HCT116 (cell line): Measurements from ENCODE around the gene NBL1. TPM values are rescaled to one million over a fixed set of nuclear protein-coding genes. Genes with fewer than 3 reads are reported as not detected.

Experiments
- ATAC-seq: fragments of 200-7000 bp; cut with Tn5 transposase; 2 replicates; pipeline ENCODE4 v1.9.1; 2020; ENCODE audit warnings: mild to moderate bottlenecking, moderate library complexity
- BruUV-seq: library from RNA; stranded (reverse); fragments of 400-500 nt; replicated peaks from 2 replicates; lab custom pipeline; 2021; lab: Mats Ljungman, UMichigan
- CTCF ChIA-PET: fragments of 300-600 bp; sonication (Branson Sonifier 250); formaldehyde crosslinking; loops from one replicate; lab custom pipeline; 2021; ENCODE audit warnings: antibody characterized with exemption; lab: Charles Lee
- POLR2A ChIA-PET: fragments of 300-600, 350-600 bp; sonication (Branson Sonifier 250); formaldehyde crosslinking; loops from one replicate; lab custom pipeline; 2021; ENCODE audit warnings: antibody characterized with exemption; lab: Charles Lee
- RAD21 ChIA-PET, 2 experiments: fragments of 300-600 bp; sonication (Branson Sonifier 250); formaldehyde crosslinking; loops; one replicate each; lab custom pipeline; 2023; ENCODE audit warnings: low total read pairs in 2 of 2; ENCODE audit not compliant: uncharacterized antibody in 2 of 2, unreplicated experiment in 2 of 2, low non-redundant PET in 1 of 2; lab: Charles Lee
- DNase-seq: peaks from one replicate; pipeline ENCODE4 v3.0.0-alpha.2; 2010; ENCODE audit warnings: low read depth, low spot score
- H2AFZ ChIP-seq: fragments of 200-600 bp; shearing (Covaris generic), sonication (generic); 2 replicates; pipeline ENCODE4 v1.6.1; 2017; ENCODE audit warnings: low read depth, mixed run types, mixed read lengths, antibody characterized with exemption, low read length; ENCODE audit not compliant: poor library complexity, severe bottlenecking
- H3K27ac ChIP-seq: 2 replicates; pipeline ENCODE4 v1.5.1; 2012; ENCODE audit warnings: low read depth, low read length
- H3K27me3 ChIP-seq: fragments of 200-600 bp; sonication (generic); 2 replicates; pipeline ENCODE4 v1.6.1; 2016; ENCODE audit warnings: mixed run types, low read length, mixed read lengths; ENCODE audit not compliant: insufficient read depth
- H3K36me3 ChIP-seq, 2 experiments: fragments of 200-500 bp in 1 of 2; fragments of 200-600 bp in 1 of 2; sonication (Bioruptor generic) in 1 of 2; sonication (generic) in 1 of 2; 2 replicates each; pipeline versions ENCODE4 v1.5.1 to v1.6.1; 2014 to 2016; ENCODE audit warnings: low read length in 2 of 2, inconsistent platforms in 1 of 2, mixed read lengths in 1 of 2, mixed run types in 1 of 2; ENCODE audit not compliant: insufficient read depth in 2 of 2, control insufficient read depth in 1 of 2
- H3K4me1 ChIP-seq, 2 experiments: fragments of 200-600 bp in 1 of 2; sonication (generic) in 1 of 2; 2 replicates each; pipeline versions ENCODE4 v1.5.1 to v1.6.1; 2012 to 2017; ENCODE audit warnings: low read length in 2 of 2, inconsistent platforms in 1 of 2, mild to moderate bottlenecking in 1 of 2, mixed read lengths in 1 of 2, mixed run types in 1 of 2, moderate library complexity in 1 of 2; ENCODE audit not compliant: insufficient read depth in 2 of 2, control insufficient read depth in 1 of 2
- H3K4me2 ChIP-seq: fragments of 200-600 bp; sonication (generic); 2 replicates; pipeline ENCODE4 v1.6.1; 2017; ENCODE audit warnings: mixed run types, low read length, mixed read lengths
- H3K4me3 ChIP-seq, 2 experiments: fragments of 200-600 bp in 1 of 2; sonication (generic) in 1 of 2; replicated peaks in 1 of 2; 2 replicates each; pipeline ENCODE4 v1.5.1; 2011 to 2016; ENCODE audit warnings: low read length in 2 of 2, control low read depth in 1 of 2, low read depth in 1 of 2, mild to moderate bottlenecking in 1 of 2, mixed read lengths in 1 of 2, mixed run types in 1 of 2
- H3K79me2 ChIP-seq: fragments of 200-600 bp; sonication (generic); 2 replicates; pipeline ENCODE4 v1.6.1; 2017; ENCODE audit warnings: mild to moderate bottlenecking, mixed run types, low read length, moderate library complexity, mixed read lengths; ENCODE audit not compliant: insufficient read depth
- H3K9ac ChIP-seq: fragments of 200-600 bp; sonication (generic); 2 replicates; pipeline ENCODE4 v1.6.1; 2016; ENCODE audit warnings: low read length, mixed read lengths
- H3K9me2 ChIP-seq: fragments of 200-600 bp; sonication (generic), shearing (Covaris generic); 2 replicates; pipeline ENCODE4 v1.6.1; 2017; ENCODE audit warnings: mixed run types, mild to moderate bottlenecking, moderate library complexity; ENCODE audit not compliant: insufficient read depth
- H3K9me3 ChIP-seq, 2 experiments: fragments of 200-500 bp in 1 of 2; fragments of 200-600 bp in 1 of 2; sonication (Bioruptor generic) in 1 of 2; sonication (generic) in 1 of 2; 2 replicates each; pipeline ENCODE4 v1.6.1; 2014 to 2017; ENCODE audit warnings: low read length in 2 of 2, mixed read lengths in 2 of 2, inconsistent platforms in 1 of 2, low read depth in 1 of 2, mild to moderate bottlenecking in 1 of 2, mixed run types in 1 of 2, moderate library complexity in 1 of 2; ENCODE audit not compliant: control insufficient read depth in 1 of 2, insufficient read depth in 1 of 2
- H4K20me1 ChIP-seq: fragments of 200-600 bp; sonication (generic), shearing (Covaris generic); 2 replicates; pipeline ENCODE4 v1.6.1; 2017; ENCODE audit warnings: mixed run types, mild to moderate bottlenecking, moderate library complexity; ENCODE audit not compliant: insufficient read depth
- CBX3 ChIP-seq: IDR thresholded peaks from 2 replicates; pipeline ENCODE4 v1.6.1; 2012; ENCODE audit warnings: low read depth
- CEBPB ChIP-seq: IDR thresholded peaks from 2 replicates; pipeline ENCODE4 v1.6.1; 2012; ENCODE audit warnings: low read depth
- EGR1 ChIP-seq: IDR thresholded peaks from 2 replicates; pipeline ENCODE4 v1.6.1; 2012; ENCODE audit warnings: low read depth
- ELF1 ChIP-seq: IDR thresholded peaks from 2 replicates; pipeline ENCODE4 v1.6.1; 2012; ENCODE audit warnings: low read depth, borderline replicate concordance
- EZH2phosphoT487 ChIP-seq: fragments of 200-600 bp; IDR thresholded peaks from 2 replicates; pipeline ENCODE4 v1.6.1; 2018; ENCODE audit warnings: antibody characterized with exemption, borderline replicate concordance
- FOSL1 ChIP-seq: IDR thresholded peaks from 2 replicates; pipeline ENCODE4 v1.6.1; 2012; ENCODE audit warnings: low read depth
- JUND ChIP-seq: IDR thresholded peaks from 2 replicates; pipeline ENCODE4 v1.6.1; 2012
- MAX ChIP-seq: IDR thresholded peaks from 2 replicates; pipeline ENCODE4 v1.6.1; 2012
- POLR2A ChIP-seq: IDR thresholded peaks from 2 replicates; pipeline ENCODE4 v1.7.0; 2011; ENCODE audit warnings: borderline replicate concordance; ENCODE audit not compliant: insufficient read depth, insufficient read length; ENCODE audit errors: extremely low read depth
- POLR2AphosphoS5 ChIP-seq: IDR thresholded peaks from 2 replicates; pipeline ENCODE4 v1.6.1; 2011; ENCODE audit warnings: mild to moderate bottlenecking, low read depth, low read length, moderate library complexity
- SRF ChIP-seq: IDR thresholded peaks from 2 replicates; pipeline ENCODE4 v1.6.1; 2012; ENCODE audit warnings: low read depth
- TCF7L2 ChIP-seq: IDR thresholded peaks from 2 replicates; pipeline ENCODE4 v1.7.0; 2011; ENCODE audit warnings: borderline replicate concordance, inconsistent platforms; ENCODE audit not compliant: insufficient read depth, insufficient read length; ENCODE audit errors: extremely low read depth
- ZFX ChIP-seq: fragments of 450-650 bp; IDR thresholded peaks from 2 replicates; pipeline ENCODE4 v1.6.1; 2017
- ZNF274 ChIP-seq: fragments of 200-500 bp; sonication (Bioruptor generic); IDR thresholded peaks from 2 replicates; pipeline ENCODE4 v1.6.1; 2014; ENCODE audit warnings: mild to moderate bottlenecking, low read depth, low read length, inconsistent platforms
- intact Hi-C: fragments of 100-400 bp; cut with micrococcal nuclease; formaldehyde crosslinking; loops from 2 replicates; pipeline ENCODE4 v1.10.0; 2022
- total RNA-seq: library from RNA; stranded (reverse); gene quantifications from one replicate; pipeline ENCODE4 v1.2.1, GENCODE V29; 2021; ENCODE audit not compliant: unreplicated experiment
- TF ChIP-seq, protein P1 (sequence below), 3 experiments: fragments of 200-600 bp in 1 of 3; sonication (generic) in 1 of 3; IDR thresholded peaks in 2 of 3; conservative IDR thresholded peaks in 1 of 3; 2 replicates each; pipeline ENCODE4 v1.5.1; 2012 to 2017; ENCODE audit warnings: low read depth in 2 of 3, low read length in 2 of 3, antibody characterized with exemption in 1 of 3, borderline replicate concordance in 1 of 3, control low read depth in 1 of 3, mild to moderate bottlenecking in 1 of 3, mixed read lengths in 1 of 3, mixed run types in 1 of 3, moderate library complexity in 1 of 3; ENCODE audit not compliant: insufficient read depth in 1 of 3

The NBL1 gene
- total RNA-seq, 1 experiment from 2014 or later = 75.4 TPM

- H3K27me3 ChIP-seq = no peaks in the 10 kb centered on the region
- intact Hi-C loops = loop anchor here (10.0 kb wide), 1 partner anchor 751 kb away; the partner anchor contains the start of gene ALDH4A1
- TF ChIP-seq SRF (no peak), EGR1 (no peak), POLR2AphosphoS5 (no peak), ZFX (no peak), JUND (no peak), ELF1 (no peak), TCF7L2 (no peak), CEBPB (no peak), MAX (no peak), ZNF274 (no peak), EZH2phosphoT487 (no peak), POLR2A (no peak), CBX3 (no peak), FOSL1 (no peak)
- TF ChIP-seq, protein P1, sequence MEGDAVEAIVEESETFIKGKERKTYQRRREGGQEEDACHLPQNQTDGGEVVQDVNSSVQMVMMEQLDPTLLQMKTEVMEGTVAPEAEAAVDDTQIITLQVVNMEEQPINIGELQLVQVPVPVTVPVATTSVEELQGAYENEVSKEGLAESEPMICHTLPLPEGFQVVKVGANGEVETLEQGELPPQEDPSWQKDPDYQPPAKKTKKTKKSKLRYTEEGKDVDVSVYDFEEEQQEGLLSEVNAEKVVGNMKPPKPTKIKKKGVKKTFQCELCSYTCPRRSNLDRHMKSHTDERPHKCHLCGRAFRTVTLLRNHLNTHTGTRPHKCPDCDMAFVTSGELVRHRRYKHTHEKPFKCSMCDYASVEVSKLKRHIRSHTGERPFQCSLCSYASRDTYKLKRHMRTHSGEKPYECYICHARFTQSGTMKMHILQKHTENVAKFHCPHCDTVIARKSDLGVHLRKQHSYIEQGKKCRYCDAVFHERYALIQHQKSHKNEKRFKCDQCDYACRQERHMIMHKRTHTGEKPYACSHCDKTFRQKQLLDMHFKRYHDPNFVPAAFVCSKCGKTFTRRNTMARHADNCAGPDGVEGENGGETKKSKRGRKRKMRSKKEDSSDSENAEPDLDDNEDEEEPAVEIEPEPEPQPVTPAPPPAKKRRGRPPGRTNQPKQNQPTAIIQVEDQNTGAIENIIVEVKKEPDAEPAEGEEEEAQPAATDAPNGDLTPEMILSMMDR (IDR thresholded peaks at IDR 0.05 in 2 of 3, conservative IDR thresholded peaks at IDR 0.05 in 1 of 3; ENCODE audit: borderline replicate concordance in 1 of 3, insufficient read depth in 1 of 3, low read depth in 2 of 3, low read length in 2 of 3) = no peak
- ATAC-seq (no peak), DNase-seq (no peak)
- H3K9me2 ChIP-seq = no peaks in the 10 kb centered on the region
- H3K9me3 ChIP-seq = no peaks in the 10 kb centered on the region
- ChIA-PET RAD21 (no interaction called here), CTCF (no interaction called here), POLR2A (no interaction called here)
- H4K20me1 ChIP-seq = no peaks in the 10 kb centered on the region
- H3K79me2 ChIP-seq = peaks cover 24% of the 10 kb centered on the region
- no TSS peak for BruUV-seq
- no peak overlapping the region for H3K9ac ChIP-seq
- H3K4me1 ChIP-seq = peaks cover 4 to 27% of the 10 kb centered on the region in 2 experiments; a peak in 3 of 4 replicates
- H3K27ac ChIP-seq = no peak overlapping the region
- H3K4me2 ChIP-seq = no peak overlapping the region
- no peaks in the 10 kb centered on the region for H3K36me3 ChIP-seq
- no peak overlapping the region for H2AFZ ChIP-seq
- no peak overlapping the region for H3K4me3 ChIP-seq
Measured at GRCh38 chr1:19655718-19656080, 11.6 kb downstream of the NBL1 start.
